Measurements from ENCODE around the gene LRRC25. TPM values are rescaled to one million over a fixed set of nuclear protein-coding genes. Genes with fewer than 3 reads are reported as not detected.
A peak's percentile ranks its signal among the peaks of the same experiment; 100 is the strongest.

LRRC25 gene
- total and polyA plus RNA-seq, 2 donors (not counting 1 experiment from before 2014, with no cell fraction given): 0.10 to 1.2 TPM

DNA sequence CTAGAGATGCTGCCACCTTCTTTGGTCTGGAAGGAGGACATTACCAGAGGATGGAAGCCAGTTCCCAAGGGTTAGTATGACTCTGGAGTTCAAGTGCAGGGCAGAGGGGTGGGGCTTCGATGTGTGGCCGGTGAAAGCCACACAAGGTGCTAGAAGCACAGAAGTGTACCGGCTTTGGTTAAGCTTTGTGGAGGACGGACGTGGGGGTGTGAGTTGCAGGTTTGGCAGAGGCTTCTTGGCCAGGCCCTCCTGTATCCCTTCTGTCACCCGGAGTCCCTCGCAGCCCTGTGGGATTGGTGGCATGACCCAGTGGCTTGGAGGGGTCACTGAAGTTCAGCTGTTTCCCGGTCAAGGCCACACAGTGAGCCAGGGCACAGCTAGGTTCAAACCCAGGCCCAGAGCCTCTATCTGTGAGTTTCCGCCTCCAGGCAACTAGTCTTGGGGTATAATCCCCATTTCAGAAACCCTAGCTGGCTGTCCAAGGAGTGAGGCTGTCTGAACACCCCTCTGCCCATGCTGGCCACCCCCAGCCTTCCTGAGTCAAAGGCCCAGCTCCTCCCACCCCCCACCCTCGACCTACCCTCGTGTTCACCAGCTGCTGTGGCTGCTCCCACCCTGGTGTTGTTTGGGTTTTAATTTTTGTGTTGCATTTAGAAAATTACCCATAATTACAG is 17.2 kb upstream of the LRRC25 start:
- Histone ChIP-seq H2AFZ (ENCODE audit: low read length) (no peak overlapping the region), H3K9me3 (ENCODE audit: control insufficient read depth, insufficient read depth, low read depth, low read length) (no peaks in the 10 kb centered on the region), H3K4me3 (replicated peaks in 1 of 4; ENCODE audit: control extremely low read depth in 1 of 4, insufficient read depth in 1 of 4, low read depth in 3 of 4, low read length in 4 of 4) (peak overlapping the region in 3 of 4 experiments; percentile 19 to 54 (median 24)), H3K27me3 (ENCODE audit: control insufficient read depth, insufficient read depth, low read length) (no peaks in the 10 kb centered on the region), H3K79me2 (ENCODE audit: control insufficient read depth, insufficient read depth, low read length) (peaks cover 1% of the 10 kb centered on the region), H3K27ac (ENCODE audit: insufficient read depth, low read length) (peak overlapping the region; percentile 99), H3K36me3 (ENCODE audit: control insufficient read depth, insufficient read depth, low read length) (no peaks in the 10 kb centered on the region), H3K9ac (ENCODE audit: insufficient read depth, low read length) (peak overlapping the region; percentile 21), H4K20me1 (ENCODE audit: control insufficient read depth, extremely low read depth, insufficient read depth, low read length) (no peaks in the 10 kb centered on the region), H3K4me1 (ENCODE audit: control insufficient read depth, extremely low read depth, insufficient read depth, low read length) (peaks cover 36% of the 10 kb centered on the region), H3K4me2 (ENCODE audit: extremely low read depth, insufficient read depth, low read length) (peak overlapping the region; percentile 88)
- no peak for TF ChIP-seq EZH2 (IDR thresholded peaks at IDR 0.05; ENCODE audit: low read length, missing control alignments)
- TF ChIP-seq, protein P1, sequence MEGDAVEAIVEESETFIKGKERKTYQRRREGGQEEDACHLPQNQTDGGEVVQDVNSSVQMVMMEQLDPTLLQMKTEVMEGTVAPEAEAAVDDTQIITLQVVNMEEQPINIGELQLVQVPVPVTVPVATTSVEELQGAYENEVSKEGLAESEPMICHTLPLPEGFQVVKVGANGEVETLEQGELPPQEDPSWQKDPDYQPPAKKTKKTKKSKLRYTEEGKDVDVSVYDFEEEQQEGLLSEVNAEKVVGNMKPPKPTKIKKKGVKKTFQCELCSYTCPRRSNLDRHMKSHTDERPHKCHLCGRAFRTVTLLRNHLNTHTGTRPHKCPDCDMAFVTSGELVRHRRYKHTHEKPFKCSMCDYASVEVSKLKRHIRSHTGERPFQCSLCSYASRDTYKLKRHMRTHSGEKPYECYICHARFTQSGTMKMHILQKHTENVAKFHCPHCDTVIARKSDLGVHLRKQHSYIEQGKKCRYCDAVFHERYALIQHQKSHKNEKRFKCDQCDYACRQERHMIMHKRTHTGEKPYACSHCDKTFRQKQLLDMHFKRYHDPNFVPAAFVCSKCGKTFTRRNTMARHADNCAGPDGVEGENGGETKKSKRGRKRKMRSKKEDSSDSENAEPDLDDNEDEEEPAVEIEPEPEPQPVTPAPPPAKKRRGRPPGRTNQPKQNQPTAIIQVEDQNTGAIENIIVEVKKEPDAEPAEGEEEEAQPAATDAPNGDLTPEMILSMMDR (conservative IDR thresholded peaks at IDR 0.05 in 1 of 2, IDR thresholded peaks at IDR 0.05 in 1 of 2; ENCODE audit: low read depth in 1 of 2, low read length in 2 of 2): no peak
- DNase-seq (ENCODE audit: low read depth in 2 of 2): no peak

DNA sequence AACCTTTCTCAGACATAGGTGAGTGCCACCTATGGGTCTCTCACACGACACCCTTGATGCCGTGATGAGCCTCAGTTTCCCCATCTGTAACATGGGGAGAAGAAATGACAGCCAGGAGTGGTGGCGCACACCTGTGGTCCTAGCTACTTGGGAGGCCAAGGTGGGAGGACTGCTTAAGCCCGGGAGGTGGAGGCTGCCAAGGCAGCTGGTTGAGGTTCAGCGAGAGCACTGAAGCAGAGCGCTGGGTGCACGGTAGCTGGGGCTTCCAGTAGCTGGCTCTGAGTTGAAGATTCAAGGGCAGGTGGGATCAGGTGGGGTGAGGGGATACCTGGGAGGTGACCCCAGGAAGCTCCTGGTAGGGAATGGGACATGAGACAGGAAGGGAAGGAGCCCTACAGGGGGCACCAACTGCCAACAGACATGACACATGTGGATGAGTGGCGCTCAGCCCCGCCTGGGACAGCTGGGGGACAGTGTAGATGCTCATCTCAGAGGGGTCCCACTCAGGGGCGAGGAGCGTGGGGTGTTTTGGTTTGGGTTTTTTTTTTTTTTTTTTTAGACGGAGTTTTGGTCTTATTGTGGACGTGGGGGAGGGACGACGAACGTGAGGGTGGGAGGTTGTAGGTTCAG is 15.3 kb upstream of the LRRC25 start:
- no peaks in the 10 kb centered on the region for H4K20me1 ChIP-seq (ENCODE audit: control insufficient read depth, extremely low read depth, insufficient read depth, low read length)
- no peak overlapping the region for H3K4me2 ChIP-seq (ENCODE audit: extremely low read depth, insufficient read depth, low read length)
- peaks cover 25% of the 10 kb centered on the region for H3K4me1 ChIP-seq (ENCODE audit: control insufficient read depth, extremely low read depth, insufficient read depth, low read length)
- H3K36me3 ChIP-seq (ENCODE audit: control insufficient read depth, insufficient read depth, low read length): no peaks in the 10 kb centered on the region
- no peaks in the 10 kb centered on the region for H3K9me3 ChIP-seq (ENCODE audit: control insufficient read depth, insufficient read depth, low read depth, low read length)
- H3K27me3 ChIP-seq (ENCODE audit: control insufficient read depth, insufficient read depth, low read length): no peaks in the 10 kb centered on the region
- TF ChIP-seq, protein P1 (conservative IDR thresholded peaks at IDR 0.05 in 1 of 2, IDR thresholded peaks at IDR 0.05 in 1 of 2; ENCODE audit: low read depth in 1 of 2, low read length in 2 of 2): no peak
- no peak for TF ChIP-seq EZH2 (IDR thresholded peaks at IDR 0.05; ENCODE audit: low read length, missing control alignments)
- no peak overlapping the region for H3K27ac ChIP-seq (ENCODE audit: insufficient read depth, low read length)
- DNase-seq (ENCODE audit: low read depth in 2 of 2): no peak
- H3K79me2 ChIP-seq (ENCODE audit: control insufficient read depth, insufficient read depth, low read length): no peaks in the 10 kb centered on the region
- H2AFZ ChIP-seq (ENCODE audit: low read length): no peak overlapping the region
- H3K9ac ChIP-seq (ENCODE audit: insufficient read depth, low read length): no peak overlapping the region
- no peak overlapping the region for H3K4me3 ChIP-seq (replicated peaks in 1 of 4; ENCODE audit: control extremely low read depth in 1 of 4, insufficient read depth in 1 of 4, low read depth in 3 of 4, low read length in 4 of 4)

DNA sequence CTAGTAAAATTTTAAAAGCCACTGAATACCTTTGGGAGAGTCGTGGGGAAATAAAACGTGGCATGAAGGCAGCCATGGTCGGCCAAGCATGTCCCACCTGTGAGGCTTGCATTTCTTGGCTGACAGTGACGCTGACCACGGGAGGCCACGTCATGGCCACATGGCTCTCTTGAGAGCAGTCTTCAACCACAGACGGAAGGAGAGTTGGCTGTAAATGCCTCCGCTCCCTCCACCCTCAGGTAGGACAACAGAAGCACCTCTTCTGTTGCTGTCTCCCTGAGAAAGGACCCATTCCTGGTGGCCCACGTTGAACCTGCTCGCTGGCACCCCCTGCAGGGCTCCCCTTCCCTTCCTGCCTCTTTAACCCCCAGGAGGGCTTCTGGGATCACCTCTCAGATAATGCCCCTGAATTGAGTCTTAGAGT is 10.6 kb upstream of the LRRC25 start:
- H3K9ac ChIP-seq (ENCODE audit: insufficient read depth, low read length): no peak overlapping the region
- H3K4me3 ChIP-seq (replicated peaks in 1 of 4; ENCODE audit: control extremely low read depth in 1 of 4, insufficient read depth in 1 of 4, low read depth in 3 of 4, low read length in 4 of 4): no peak overlapping the region
- no peaks in the 10 kb centered on the region for H4K20me1 ChIP-seq (ENCODE audit: control insufficient read depth, extremely low read depth, insufficient read depth, low read length)
- no peak for TF ChIP-seq EZH2 (IDR thresholded peaks at IDR 0.05; ENCODE audit: low read length, missing control alignments)
- TF ChIP-seq, protein P1 (conservative IDR thresholded peaks at IDR 0.05 in 1 of 2, IDR thresholded peaks at IDR 0.05 in 1 of 2; ENCODE audit: low read depth in 1 of 2, low read length in 2 of 2): peak; percentile 29 to 47
- H3K9me3 ChIP-seq (ENCODE audit: control insufficient read depth, insufficient read depth, low read depth, low read length): no peaks in the 10 kb centered on the region
- H3K27ac ChIP-seq (ENCODE audit: insufficient read depth, low read length): no peak overlapping the region
- no peaks in the 10 kb centered on the region for H3K27me3 ChIP-seq (ENCODE audit: control insufficient read depth, insufficient read depth, low read length)
- H2AFZ ChIP-seq (ENCODE audit: low read length): no peak overlapping the region
- no peak for DNase-seq (ENCODE audit: low read depth in 2 of 2)
- H3K4me2 ChIP-seq (ENCODE audit: extremely low read depth, insufficient read depth, low read length): no peak overlapping the region
- H3K79me2 ChIP-seq (ENCODE audit: control insufficient read depth, insufficient read depth, low read length): no peaks in the 10 kb centered on the region
- H3K36me3 ChIP-seq (ENCODE audit: control insufficient read depth, insufficient read depth, low read length): no peaks in the 10 kb centered on the region
- no peaks in the 10 kb centered on the region for H3K4me1 ChIP-seq (ENCODE audit: control insufficient read depth, extremely low read depth, insufficient read depth, low read length)
